ENCODE data around the gene PTGDS. TPM values are rescaled to one million over a fixed set of nuclear protein-coding genes. Genes with fewer than 3 reads are reported as not detected.

PTGDS gene
- total RNA-seq: 10 to 100 TPM in 2 of 4 donors, 1 to 10 TPM in 2; 1.2 to 21.5 (median 7.8) TPM

- TF ChIP-seq POLR2A (IDR thresholded peaks at IDR 0.05) (no peak), CTCF (IDR thresholded peaks at IDR 0.05) (no peak)
- peaks cover 0 to 19% (median 2%) of the 10 kb centered on the region in 4 donors for H3K4me1 ChIP-seq
- DNase-seq: no peak
- no peaks in the 10 kb centered on the region for H3K27me3 ChIP-seq
- no peaks in the 10 kb centered on the region for H3K9me3 ChIP-seq
- H3K4me3 ChIP-seq: peak within 1 kb of the TSS; percentile 29 to 54 (median 39)
- H3K36me3 ChIP-seq: no peaks in the 10 kb centered on the region
- peak within 1 kb of the TSS; percentile 22 to 58 (median 30) for H3K27ac ChIP-seq
Measured at GRCh38 chr9:136977223-136977622, at the start of gene PTGDS. Gene PTGDS, plus strand, starts transcription at chr9:136977504. Its CDS starts 75 bp downstream, at chr9:136977579.

GRCh38 chr9:136928591-136928990 is 48.7 kb upstream of the PTGDS start:
- TF ChIP-seq CTCF (IDR thresholded peaks at IDR 0.05) (no peak), POLR2A (IDR thresholded peaks at IDR 0.05) (no peak)
- DNase-seq: no peak
- Histone ChIP-seq H3K4me1 (no peaks in the 10 kb centered on the region), H3K36me3 (peaks cover 0 to 33% (median 0%) of the 10 kb centered on the region in 3 donors), H3K27ac (no peak overlapping the region), H3K27me3 (no peaks in the 10 kb centered on the region), H3K4me3 (no peak overlapping the region), H3K9me3 (no peaks in the 10 kb centered on the region)

- no peak overlapping the region for H3K4me3 ChIP-seq
- no peak for TF ChIP-seq POLR2A (IDR thresholded peaks at IDR 0.05)
- no peak for TF ChIP-seq CTCF (IDR thresholded peaks at IDR 0.05)
- no peak overlapping the region for H3K27ac ChIP-seq
- no peaks in the 10 kb centered on the region for H3K4me1 ChIP-seq
- no peaks in the 10 kb centered on the region for H3K9me3 ChIP-seq
- no peaks in the 10 kb centered on the region for H3K27me3 ChIP-seq
- DNase-seq: no peak
- peaks cover 0 to 21% (median 0%) of the 10 kb centered on the region in 3 donors for H3K36me3 ChIP-seq
Measured at GRCh38 chr9:136930014-136930413, 47.3 kb upstream of the PTGDS start.

- Histone ChIP-seq H3K36me3 (peaks cover 0 to 4% (median 0%) of the 10 kb centered on the region in 3 donors), H3K27me3 (no peaks in the 10 kb centered on the region), H3K4me3 (no peak overlapping the region), H3K27ac (no peak overlapping the region), H3K9me3 (no peaks in the 10 kb centered on the region), H3K4me1 (no peaks in the 10 kb centered on the region)
- TF ChIP-seq CTCF (IDR thresholded peaks at IDR 0.05) (no peak), POLR2A (IDR thresholded peaks at IDR 0.05) (no peak)
- DNase-seq: no peak
Measured at GRCh38 chr9:136931611-136932130, 45.6 kb upstream of the PTGDS start.

GRCh38 chr9:136934277-136934676 is 43.0 kb upstream of the PTGDS start:
- no peak for DNase-seq
- Histone ChIP-seq H3K27me3 (no peaks in the 10 kb centered on the region), H3K4me3 (no peak overlapping the region), H3K27ac (no peak overlapping the region), H3K9me3 (no peaks in the 10 kb centered on the region), H3K36me3 (no peaks in the 10 kb centered on the region), H3K4me1 (no peaks in the 10 kb centered on the region)
- no peak for TF ChIP-seq POLR2A (IDR thresholded peaks at IDR 0.05)
- no peak for TF ChIP-seq CTCF (IDR thresholded peaks at IDR 0.05)

GRCh38 chr9:136935651-136936050 is 41.7 kb upstream of the PTGDS start:
- peaks cover 0 to 12% (median 0%) of the 10 kb centered on the region in 3 donors for H3K36me3 ChIP-seq
- TF ChIP-seq CTCF (IDR thresholded peaks at IDR 0.05) (no peak), POLR2A (IDR thresholded peaks at IDR 0.05) (no peak)
- H3K4me3 ChIP-seq: no peak overlapping the region
- H3K27me3 ChIP-seq: no peaks in the 10 kb centered on the region
- H3K27ac ChIP-seq: no peak overlapping the region
- H3K9me3 ChIP-seq: no peaks in the 10 kb centered on the region
- DNase-seq: no peak
- H3K4me1 ChIP-seq: no peaks in the 10 kb centered on the region
